SK-N-SH (cell line): ENCODE results near the gene EXOC1L. TPM values are rescaled to one million over a fixed set of nuclear protein-coding genes. Genes with fewer than 3 reads are reported as not detected.

Experiments
- CTCF ChIA-PET: fragments of 300-600, 350-600 bp; formaldehyde crosslinking; extraction: SDS; loops from one replicate; lab custom pipeline; 2021; lab: Yijun Ruan, JAX
- POLR2A ChIA-PET: fragments of 350-600 bp; sonication (Branson Sonifier 250); formaldehyde crosslinking; extraction: SDS; loops from one replicate; lab custom pipeline; 2020; ENCODE audit warnings: antibody characterized with exemption, inconsistent platforms; lab: Yijun Ruan, JAX
- DNase-seq: peaks from one replicate; pipeline ENCODE4 v3.0.0; 2012
- H2AFZ ChIP-seq: fragments of 200-600 bp; sonication (generic); 2 replicates; pipeline ENCODE4 v1.8.1; 2016; ENCODE audit warnings: antibody characterized with exemption, mild to moderate bottlenecking, low read depth
- H3F3A ChIP-seq: fragments of 200-600 bp; sonication (generic); replicated peaks from 2 replicates; pipeline ENCODE3; 2016; ENCODE audit warnings: antibody characterized with exemption, mild to moderate bottlenecking; ENCODE audit not compliant: insufficient read depth
- H3K27ac ChIP-seq, 2 experiments: fragments of 200-500 bp in 1 of 2; fragments of 200-600 bp in 1 of 2; sonication (Bioruptor generic) in 1 of 2; sonication (generic), shearing (Covaris generic) in 1 of 2; 2 replicates each; pipeline versions ENCODE4 v1.5.1 to v1.6.1; 2014 to 2016; ENCODE audit warnings: low read depth in 2 of 2, inconsistent platforms in 1 of 2, low read length in 1 of 2, mild to moderate bottlenecking in 1 of 2, mixed read lengths in 1 of 2
- H3K27me3 ChIP-seq: fragments of 200-600 bp; sonication (generic), shearing (Covaris generic); 2 replicates; pipeline ENCODE4 v1.6.1; 2016; ENCODE audit warnings: mixed run types; ENCODE audit not compliant: insufficient read depth
- H3K36me3 ChIP-seq, 2 experiments: fragments of 200-500 bp in 1 of 2; fragments of 200-600 bp in 1 of 2; sonication (Bioruptor generic) in 1 of 2; sonication (generic) in 1 of 2; replicated peaks in 1 of 2; 2 replicates each; pipeline versions ENCODE3 to v1.5.1; 2014 to 2016; ENCODE audit warnings: low read length in 1 of 2, mild to moderate bottlenecking in 1 of 2; ENCODE audit not compliant: insufficient read depth in 2 of 2, control insufficient read depth in 1 of 2
- H3K4me1 ChIP-seq, 2 experiments: fragments of 200-500 bp in 1 of 2; fragments of 200-600 bp in 1 of 2; sonication (Bioruptor generic) in 1 of 2; sonication (generic), shearing (Covaris generic) in 1 of 2; 2 replicates each; pipeline versions ENCODE4 v1.5.1 to v1.6.1; 2014 to 2016; ENCODE audit warnings: low read depth in 1 of 2, low read length in 1 of 2, mixed run types in 1 of 2; ENCODE audit not compliant: insufficient read depth in 2 of 2, control insufficient read depth in 1 of 2
- H3K4me2 ChIP-seq: fragments of 200-600 bp; sonication (generic), shearing (Covaris generic); 2 replicates; pipeline ENCODE4 v1.6.1; 2017; ENCODE audit warnings: mixed run types
- H3K4me3 ChIP-seq, 2 experiments: fragments of 200-500 bp in 1 of 2; fragments of 200-600 bp in 1 of 2; sonication (Bioruptor generic) in 1 of 2; sonication (generic), shearing (Covaris generic) in 1 of 2; 2 replicates each; pipeline versions ENCODE4 v1.5.1 to v1.8.1; 2014 to 2016; ENCODE audit warnings: low read depth in 2 of 2, inconsistent platforms in 1 of 2, low read length in 1 of 2, mild to moderate bottlenecking in 1 of 2, mixed read lengths in 1 of 2, moderate library complexity in 1 of 2
- H3K79me2 ChIP-seq: fragments of 200-600 bp; sonication (generic); 2 replicates; pipeline ENCODE4 v1.8.1; 2017; ENCODE audit warnings: mild to moderate bottlenecking; ENCODE audit not compliant: insufficient read depth
- H3K9ac ChIP-seq: fragments of 200-600 bp; sonication (generic); 2 replicates; pipeline ENCODE4 v1.6.1; 2017; ENCODE audit warnings: mixed run types
- H3K9me2 ChIP-seq: fragments of 200-600 bp; sonication (generic); 2 replicates; pipeline ENCODE4 v1.6.1; 2017; ENCODE audit warnings: mixed run types
- H3K9me3 ChIP-seq: fragments of 200-600 bp; sonication (generic); 2 replicates; pipeline ENCODE4 v1.6.1; 2017; ENCODE audit warnings: mixed run types, mild to moderate bottlenecking, moderate library complexity
- H4K20me1 ChIP-seq: fragments of 200-600 bp; sonication (generic); 2 replicates; pipeline ENCODE4 v1.6.1; 2017; ENCODE audit warnings: mild to moderate bottlenecking, mixed run types; ENCODE audit not compliant: insufficient read depth
- CTCF ChIP-seq: fragments of 200-600 bp; sonication (generic); IDR thresholded peaks from 2 replicates; pipeline ENCODE4 v1.6.1; 2017; ENCODE audit warnings: antibody characterized with exemption, mild to moderate bottlenecking, moderate library complexity
- ELF1 ChIP-seq: IDR thresholded peaks from 2 replicates; pipeline ENCODE4 v1.4.0; 2012
- EP300 ChIP-seq, 2 experiments: IDR thresholded peaks; 2 replicates each; pipeline versions ENCODE4 v1.4.0 to v1.6.1; 2012; ENCODE audit warnings: borderline replicate concordance in 1 of 2, low read depth in 1 of 2, low read length in 1 of 2
- EZH2phosphoT487 ChIP-seq: fragments of 200-600 bp; sonication (generic); IDR thresholded peaks from 2 replicates; pipeline ENCODE4 v1.6.1; 2017; ENCODE audit warnings: low read depth, mixed run types, mild to moderate bottlenecking, antibody characterized with exemption, moderate library complexity, borderline replicate concordance
- FOXJ3 ChIP-seq: sonication (generic); formaldehyde crosslinking; IDR thresholded peaks from 2 replicates; pipeline ENCODE4 v1.5.1; 2020; ENCODE audit warnings: mild to moderate bottlenecking, missing genetic modification reagents
- GATA2 ChIP-seq: sonication (generic); formaldehyde crosslinking; IDR thresholded peaks from 2 replicates; pipeline ENCODE4 v1.5.0; 2020; ENCODE audit warnings: mild to moderate bottlenecking, missing genetic modification reagents
- IRF3 ChIP-seq: fragments of 150-350 bp; IDR thresholded peaks from 2 replicates; pipeline ENCODE4 v1.6.1; 2016; ENCODE audit warnings: mild to moderate bottlenecking, low read depth, low read length
- JUND ChIP-seq: IDR thresholded peaks from 2 replicates; pipeline ENCODE4 v1.4.0; 2012
- MEF2A ChIP-seq: IDR thresholded peaks from 2 replicates; pipeline ENCODE4 v1.4.0; 2012; ENCODE audit warnings: low read depth, borderline replicate concordance
- NFIC ChIP-seq: IDR thresholded peaks from 2 replicates; pipeline ENCODE4 v1.4.0; 2012; ENCODE audit warnings: borderline replicate concordance
- NRF1 ChIP-seq: IDR thresholded peaks from 2 replicates; pipeline ENCODE4 v1.6.1; 2012; ENCODE audit warnings: low read depth, mild to moderate bottlenecking, low read length
- POLR2AphosphoS5 ChIP-seq: IDR thresholded peaks from 2 replicates; pipeline ENCODE4 v1.6.1; 2012; ENCODE audit warnings: low read depth, low read length
- RAD21 ChIP-seq: IDR thresholded peaks from 2 replicates; pipeline ENCODE4 v1.6.1; 2012; ENCODE audit warnings: mild to moderate bottlenecking, low read length
- REST ChIP-seq: IDR thresholded peaks from 2 replicates; pipeline ENCODE4 v1.6.1; 2012; ENCODE audit warnings: mild to moderate bottlenecking, low read depth, low read length, moderate library complexity
- RXRA ChIP-seq: IDR thresholded peaks from 2 replicates; pipeline ENCODE4 v1.4.0; 2012; ENCODE audit warnings: low read depth, mild to moderate bottlenecking, borderline replicate concordance
- SIN3A ChIP-seq: IDR thresholded peaks from 2 replicates; pipeline ENCODE4 v1.6.1; 2012; ENCODE audit warnings: low read depth, mild to moderate bottlenecking, low read length, moderate library complexity, borderline replicate concordance
- SMC3 ChIP-seq: IDR thresholded peaks from 2 replicates; pipeline ENCODE4 v1.6.1; 2012; ENCODE audit warnings: low read depth, low read length, improper control_type of control experiment
- WGBS: methylation state at CpG from one replicate; pipeline ENCODE4 v1.1.6; 2017; ENCODE audit warnings: low lambda C conversion rate; 5-methylcytosine and 5-hydroxymethylcytosine counted together
- polyA plus RNA-seq, 3 experiments: library from polyadenylated mRNA; depleted of rRNA; stranded (reverse); fragments of >200 nt; gene quantifications; 2 replicates each; pipeline ENCODE4 v1.2.3, GENCODE V29; 2012

EXOC1L gene
- polyA plus RNA-seq, 1 of the 3 experiments (the other 2 are of a cell fraction) = not detected

GRCh38 chr4:55871299-55871800, 51.8 kb downstream of the EXOC1L start:
- H3K9ac ChIP-seq = no peak overlapping the region

GRCh38 chr4:55874831-55875230, 55.2 kb downstream of the EXOC1L start:
- H2AFZ ChIP-seq = no peak overlapping the region
- H3K9ac ChIP-seq = no peak overlapping the region
- no peak overlapping the region for H3K4me2 ChIP-seq
- H3K79me2 ChIP-seq = no peaks in the 10 kb centered on the region
- no peaks in the 10 kb centered on the region for H3K27me3 ChIP-seq
- ChIA-PET CTCF (interaction anchor here (0.6 to 1.0 kb wide), 3 partner anchors 9 to 304 kb away, joined by 3 to 4 read pairs (median 3); no protein-coding TSS in a partner anchor), POLR2A (no interaction called here)
- no peaks in the 10 kb centered on the region for H3K9me3 ChIP-seq
- no peak overlapping the region for H3K4me3 ChIP-seq
- no peak for DNase-seq
- H3F3A ChIP-seq = peaks cover 6% of the 10 kb centered on the region
- peaks cover 0 to 3% of the 10 kb centered on the region in 2 experiments; a peak in 2 of 4 replicates for H3K4me1 ChIP-seq
- H4K20me1 ChIP-seq = no peaks in the 10 kb centered on the region
- H3K36me3 ChIP-seq = peaks cover 83 to 86% of the 10 kb centered on the region in 2 experiments
- H3K27ac ChIP-seq = peak overlapping the region in 1 of 2 experiments; percentile 22; a peak in 1 of 4 replicates
- TF ChIP-seq IRF3 (no peak), SMC3 (no peak), MEF2A (no peak), ELF1 (no peak), RXRA (no peak), EP300 (IDR thresholded peaks at IDR 0.05; ENCODE audit: borderline replicate concordance in 1 of 2, low read depth in 1 of 2, low read length in 1 of 2) (no peak), SIN3A (no peak), JUND (no peak), NRF1 (no peak), CTCF (no peak), EZH2phosphoT487 (no peak), POLR2AphosphoS5 (no peak), GATA2 (CRISPR knock-in tag) (no peak), FOXJ3 (CRISPR knock-in tag) (no peak), RAD21 (no peak)
- H3K9me2 ChIP-seq = no peaks in the 10 kb centered on the region

More at GRCh38 chr4:55871299-55871800, 51.8 kb downstream of the EXOC1L start:
- H3K4me1 ChIP-seq = peaks cover 0 to 3% of the 10 kb centered on the region in 2 experiments; a peak in 3 of 4 replicates
- H4K20me1 ChIP-seq = peaks cover 4% of the 10 kb centered on the region
- H3K4me3 ChIP-seq = no peak overlapping the region
- CTCF ChIA-PET = interaction anchor here (0.7 to 0.8 kb wide), 2 partner anchors 460 to 524 kb away, joined by 3 read pairs; no protein-coding TSS in a partner anchor
- no peaks in the 10 kb centered on the region for H3K27me3 ChIP-seq
- no peaks in the 10 kb centered on the region for H3K9me2 ChIP-seq
- H3K27ac ChIP-seq = peak overlapping the region in 1 of 2 experiments; percentile 47; a peak in 2 of 4 replicates
- H3K4me2 ChIP-seq = no peak overlapping the region
- H3K36me3 ChIP-seq = peaks cover 80 to 82% of the 10 kb centered on the region in 2 experiments
- DNase-seq = no peak
- peaks cover 6% of the 10 kb centered on the region; the same call in 1 of the 2 replicates for H3K79me2 ChIP-seq
- 85% methylated on average over 5 of the region's 5 CpGs for WGBS
- POLR2A ChIA-PET = no interaction called here
- no peaks in the 10 kb centered on the region for H3K9me3 ChIP-seq
- H2AFZ ChIP-seq = no peak overlapping the region
- peaks cover 17% of the 10 kb centered on the region for H3F3A ChIP-seq
- TF ChIP-seq ELF1 (no peak), NFIC (no peak), EZH2phosphoT487 (no peak), REST (no peak), EP300 (IDR thresholded peaks at IDR 0.05; ENCODE audit: borderline replicate concordance in 1 of 2, low read depth in 1 of 2, low read length in 1 of 2) (no peak)
- TF ChIP-seq, all 33 proteins: peak for 0
